ENCODE data around the gene MOGAT3.
A peak's percentile ranks its signal among the peaks of the same experiment; 100 is the strongest.

The MOGAT3 gene

DNA sequence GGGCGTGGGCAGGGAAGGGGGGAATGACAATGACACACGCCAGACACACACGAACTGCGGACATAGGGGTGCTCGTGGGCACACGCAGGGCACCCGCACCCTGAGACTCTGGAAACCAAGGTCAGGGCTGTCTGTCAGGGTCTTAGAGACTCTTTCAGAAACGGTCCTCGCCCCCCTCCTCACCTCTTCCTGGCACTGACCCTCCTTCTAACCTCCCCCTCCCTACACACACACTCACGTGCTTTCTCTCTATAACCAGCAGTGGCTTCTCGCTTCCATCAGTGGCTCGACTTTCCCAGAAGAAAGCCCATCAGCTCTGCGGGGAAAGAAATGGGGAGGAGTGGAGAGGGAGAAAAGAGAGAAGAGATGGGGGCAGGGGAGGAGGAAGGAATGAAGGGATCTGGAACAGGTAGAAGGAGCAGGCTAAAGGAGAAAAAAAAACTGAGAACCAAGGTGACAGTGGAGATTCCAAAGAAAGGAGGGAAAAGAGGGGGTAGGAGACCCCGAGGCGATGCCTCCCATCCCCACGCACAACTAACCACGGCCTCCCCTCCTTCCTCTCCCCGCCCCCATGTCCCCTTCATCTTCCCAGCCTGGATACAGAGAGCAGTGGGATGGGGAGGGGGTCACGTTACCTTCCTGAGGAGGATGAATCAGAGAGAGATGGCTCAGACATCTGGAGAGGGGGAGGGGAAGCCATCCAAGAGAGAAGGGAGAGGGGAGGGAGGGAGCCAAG is 33.8 kb downstream of the MOGAT3 start:
- H3K27ac ChIP-seq: no peak overlapping the region
- TF ChIP-seq, protein P1, sequence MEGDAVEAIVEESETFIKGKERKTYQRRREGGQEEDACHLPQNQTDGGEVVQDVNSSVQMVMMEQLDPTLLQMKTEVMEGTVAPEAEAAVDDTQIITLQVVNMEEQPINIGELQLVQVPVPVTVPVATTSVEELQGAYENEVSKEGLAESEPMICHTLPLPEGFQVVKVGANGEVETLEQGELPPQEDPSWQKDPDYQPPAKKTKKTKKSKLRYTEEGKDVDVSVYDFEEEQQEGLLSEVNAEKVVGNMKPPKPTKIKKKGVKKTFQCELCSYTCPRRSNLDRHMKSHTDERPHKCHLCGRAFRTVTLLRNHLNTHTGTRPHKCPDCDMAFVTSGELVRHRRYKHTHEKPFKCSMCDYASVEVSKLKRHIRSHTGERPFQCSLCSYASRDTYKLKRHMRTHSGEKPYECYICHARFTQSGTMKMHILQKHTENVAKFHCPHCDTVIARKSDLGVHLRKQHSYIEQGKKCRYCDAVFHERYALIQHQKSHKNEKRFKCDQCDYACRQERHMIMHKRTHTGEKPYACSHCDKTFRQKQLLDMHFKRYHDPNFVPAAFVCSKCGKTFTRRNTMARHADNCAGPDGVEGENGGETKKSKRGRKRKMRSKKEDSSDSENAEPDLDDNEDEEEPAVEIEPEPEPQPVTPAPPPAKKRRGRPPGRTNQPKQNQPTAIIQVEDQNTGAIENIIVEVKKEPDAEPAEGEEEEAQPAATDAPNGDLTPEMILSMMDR (IDR thresholded peaks at IDR 0.05): no peak
- no peak overlapping the region for H3K4me3 ChIP-seq

DNA sequence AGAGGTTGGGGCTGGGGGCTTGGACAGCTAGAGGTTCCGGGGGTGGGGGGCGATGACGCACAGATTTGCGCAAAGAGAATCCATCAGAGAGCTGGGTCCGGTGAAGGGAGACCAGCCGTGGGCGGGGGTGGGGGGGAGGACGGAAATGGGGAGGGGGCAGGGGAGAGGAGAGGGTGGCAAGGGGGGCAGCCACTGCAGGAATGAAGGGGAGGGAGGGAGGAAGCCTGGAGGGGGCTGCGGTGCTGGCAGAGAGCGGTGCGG is 34.3 kb downstream of the MOGAT3 start:
- H3K27ac ChIP-seq: no peak overlapping the region
- H3K4me3 ChIP-seq: no peak overlapping the region
- TF ChIP-seq, protein P1 (IDR thresholded peaks at IDR 0.05): no peak
- DNase-seq (ENCODE audit: low spot score): no peak

More for the DNA sequence above, 33.8 kb downstream of the MOGAT3 start:
- no peak for DNase-seq (ENCODE audit: low spot score)

DNA sequence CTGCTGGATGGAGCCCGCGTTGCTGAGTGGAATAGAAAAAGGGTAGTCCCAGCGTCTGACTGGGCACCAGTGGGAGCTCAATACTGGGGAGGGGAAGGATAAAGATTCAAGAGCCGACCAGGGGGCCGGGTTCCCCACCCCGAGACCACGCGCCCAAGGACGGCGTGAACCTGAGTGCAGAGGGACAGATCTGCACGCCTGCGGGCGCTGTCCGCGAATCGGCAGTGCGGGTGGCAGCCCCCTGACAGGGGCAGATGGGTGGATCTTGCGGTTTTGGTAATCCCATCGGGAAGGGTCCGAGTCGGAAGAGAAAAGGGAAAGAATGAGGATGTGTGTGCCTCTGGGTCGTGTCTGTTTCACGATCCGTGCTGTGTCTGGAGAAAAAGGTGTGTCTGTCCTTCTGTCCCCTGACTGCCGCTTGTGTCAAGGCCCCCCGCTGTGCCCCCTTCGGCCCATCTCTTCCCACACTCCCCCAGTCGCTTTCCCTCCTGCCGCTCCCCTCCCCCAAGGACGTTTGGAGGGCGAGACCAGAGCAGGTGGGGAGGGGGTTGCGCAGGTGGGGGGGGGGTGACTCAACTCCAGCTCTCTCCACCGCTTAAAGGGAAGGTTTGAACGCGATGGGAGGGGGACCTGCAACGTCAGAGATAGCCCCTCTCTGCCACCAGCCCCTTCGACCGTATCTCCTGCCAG is 34.7 kb downstream of the MOGAT3 start:
- H3K27ac ChIP-seq: no peak overlapping the region
- no peak for DNase-seq (ENCODE audit: low spot score)
- H3K4me3 ChIP-seq: peak overlapping the region; percentile 47
- TF ChIP-seq, protein P1 (IDR thresholded peaks at IDR 0.05): no peak

DNA sequence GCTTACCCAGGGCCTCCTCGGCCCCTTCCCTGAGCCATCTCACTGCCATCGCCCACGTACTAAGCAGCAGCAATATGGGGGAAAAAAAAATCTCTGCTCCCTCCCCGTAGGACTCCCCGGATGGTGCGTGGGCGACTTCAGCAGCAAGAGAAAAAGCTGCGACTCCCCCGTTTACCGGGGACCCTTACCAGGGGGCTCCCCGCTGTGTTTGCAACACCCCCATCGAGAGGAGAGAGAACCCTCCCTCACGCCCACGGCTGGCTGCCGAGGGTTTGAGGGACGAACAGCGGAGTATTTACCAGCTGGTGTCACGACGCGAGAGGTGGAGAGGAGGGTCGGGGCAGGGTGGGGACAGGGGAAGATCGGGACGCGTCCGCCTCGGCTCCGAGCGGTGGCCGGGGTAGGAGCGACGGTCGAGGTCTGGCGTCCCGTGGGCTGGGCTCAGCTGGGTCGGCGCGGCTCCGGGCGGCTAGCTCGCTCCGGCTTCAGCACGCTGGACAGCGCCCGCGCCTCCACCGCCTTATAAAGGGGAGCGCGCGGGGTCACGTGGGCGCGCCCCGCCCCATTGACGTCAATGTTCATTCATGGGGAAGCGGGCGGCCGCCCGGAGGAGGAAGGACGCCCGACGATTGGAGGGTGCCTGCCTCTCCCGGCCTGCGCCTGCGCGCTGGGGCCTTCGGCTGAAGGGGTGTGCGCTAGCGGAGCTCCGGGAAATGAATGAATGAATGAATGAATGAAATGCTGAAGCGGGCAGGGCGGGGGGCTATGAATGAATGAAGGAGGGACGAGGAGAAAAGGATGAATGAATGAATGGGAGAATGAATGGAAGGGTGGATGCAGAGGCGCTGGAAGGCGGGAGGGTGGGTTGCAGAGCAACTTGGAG is 35.5 kb downstream of the MOGAT3 start, which contains the start of gene VGF:
TSS of gene VGF (minus strand) at position 495 of the 883 bp plus-strand sequence. CDS start 726 bp downstream, outside the sequence.
- TF ChIP-seq, protein P1 (IDR thresholded peaks at IDR 0.05): no peak
- no peak within 1 kb of the TSS for H3K27ac ChIP-seq
- DNase-seq (ENCODE audit: low spot score): peak; percentile 85
- H3K4me3 ChIP-seq: peak within 1 kb of the TSS; percentile 63

DNA sequence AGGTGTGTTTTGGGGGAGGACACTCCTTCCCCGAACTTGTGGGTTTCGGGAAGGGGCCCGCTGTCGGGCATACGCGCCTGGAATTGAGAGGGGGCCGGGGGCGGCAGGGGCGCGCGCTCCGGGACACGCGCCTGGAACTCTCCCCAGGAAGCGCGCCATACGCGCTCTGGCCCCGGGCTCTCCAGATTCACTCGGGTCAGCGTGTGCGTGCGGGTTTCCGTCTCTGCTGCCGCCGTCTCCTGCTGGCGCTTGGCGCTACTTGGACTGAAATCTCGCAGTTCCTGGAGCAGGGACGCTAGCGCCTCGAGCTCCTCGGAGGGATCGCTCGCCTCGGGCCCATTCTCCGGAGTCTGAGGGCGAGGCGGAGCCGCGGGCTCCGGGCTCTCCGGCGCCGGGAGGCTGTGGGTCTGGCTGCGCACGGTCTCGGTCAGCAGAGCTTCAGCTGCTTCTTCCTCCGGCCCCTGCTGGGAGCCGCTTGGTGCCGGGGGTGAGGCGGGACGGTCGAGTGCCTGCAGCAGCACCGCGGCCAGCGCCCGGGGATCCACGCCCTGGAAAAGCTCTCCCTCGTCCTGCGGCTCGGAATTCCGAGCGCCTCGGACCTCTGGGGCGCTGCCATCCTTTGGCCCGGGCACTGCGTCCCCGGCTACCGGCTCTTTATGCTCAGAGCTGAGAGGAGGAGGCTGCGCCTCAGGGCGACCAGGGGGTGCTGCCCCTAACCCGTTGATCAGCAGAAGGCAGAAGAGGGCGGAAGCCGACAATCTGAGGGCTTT is 36.6 kb downstream of the MOGAT3 start:
- TF ChIP-seq, protein P1 (IDR thresholded peaks at IDR 0.05): no peak
- no peak for DNase-seq (ENCODE audit: low spot score)
- Histone ChIP-seq H3K27ac (no peak overlapping the region), H3K4me3 (peak overlapping the region; percentile 63)

DNA sequence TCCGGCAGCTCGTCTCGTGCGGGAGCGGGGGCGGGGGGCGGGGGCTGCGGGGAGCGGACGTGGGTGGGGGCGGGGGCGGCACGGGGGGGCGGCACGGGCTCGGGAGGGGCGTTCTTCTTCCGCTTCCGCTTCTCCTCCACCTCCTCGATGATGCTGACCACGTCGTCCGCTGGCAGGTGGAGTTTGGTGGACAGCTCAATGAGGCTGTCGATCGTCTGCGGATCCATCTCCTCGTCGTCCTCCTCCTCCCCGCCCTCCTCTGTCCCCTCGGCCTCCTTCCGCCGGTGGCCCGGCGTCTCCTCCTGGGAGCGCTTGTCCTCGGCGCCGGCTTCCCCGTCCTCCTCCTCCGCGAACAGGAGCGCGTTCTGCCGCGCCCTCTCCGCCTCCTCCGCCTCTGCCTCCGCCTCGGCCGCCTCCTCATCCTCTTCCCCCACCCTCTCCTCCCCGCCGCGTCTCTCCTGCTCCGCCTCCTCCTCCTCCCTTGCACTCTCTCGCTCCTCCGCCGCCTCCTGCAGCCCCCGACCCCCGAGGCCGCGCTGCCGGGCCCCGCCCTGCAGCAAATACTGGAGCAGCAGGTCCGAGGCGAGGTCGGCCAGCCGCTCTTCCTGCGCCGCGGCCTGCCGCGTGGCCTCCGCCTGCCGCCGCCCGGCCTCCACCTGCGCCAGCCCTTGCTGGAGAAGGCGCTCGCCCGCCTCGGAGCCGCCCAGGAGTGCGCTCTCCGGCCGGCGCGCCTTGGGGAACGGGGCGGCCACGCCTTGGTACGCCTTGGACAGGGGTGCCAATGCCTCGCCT is 37.4 kb downstream of the MOGAT3 start:
- TF ChIP-seq, protein P1 (IDR thresholded peaks at IDR 0.05): no peak
- no peak for DNase-seq (ENCODE audit: low spot score)
- Histone ChIP-seq H3K27ac (no peak overlapping the region), H3K4me3 (peak overlapping the region; percentile 63)

Measured in coronary artery (tissue), 2 donors.